Anterior cingulate cortex (tissue), 58 donors: ENCODE measurements around the gene TAPBP.
"Not testable (repeated sequence)": the region's sequence is repeated elsewhere in the genome, so short reads cannot be mapped to it uniquely, and the experiment has no call there.

ENCODE experiments used
- DNase-seq, 58 donors: peaks; one replicate each; lab custom pipeline; 2025; lab: John Stamatoyannopoulos, UW

TAPBP gene

GRCh38 chr6:33297956-33298772 lies 15.7 kb downstream of the TAPBP start:
- peak in 36 of 58 donors; percentile 6 to 73 (median 40) for DNase-seq

- DNase-seq, result peak in 6 of 58 donors; percentile 11 to 53 (median 26)
These were observed 16.4 kb downstream of the TAPBP start for GRCh38 chr6:33297406-33297955.

DNA sequence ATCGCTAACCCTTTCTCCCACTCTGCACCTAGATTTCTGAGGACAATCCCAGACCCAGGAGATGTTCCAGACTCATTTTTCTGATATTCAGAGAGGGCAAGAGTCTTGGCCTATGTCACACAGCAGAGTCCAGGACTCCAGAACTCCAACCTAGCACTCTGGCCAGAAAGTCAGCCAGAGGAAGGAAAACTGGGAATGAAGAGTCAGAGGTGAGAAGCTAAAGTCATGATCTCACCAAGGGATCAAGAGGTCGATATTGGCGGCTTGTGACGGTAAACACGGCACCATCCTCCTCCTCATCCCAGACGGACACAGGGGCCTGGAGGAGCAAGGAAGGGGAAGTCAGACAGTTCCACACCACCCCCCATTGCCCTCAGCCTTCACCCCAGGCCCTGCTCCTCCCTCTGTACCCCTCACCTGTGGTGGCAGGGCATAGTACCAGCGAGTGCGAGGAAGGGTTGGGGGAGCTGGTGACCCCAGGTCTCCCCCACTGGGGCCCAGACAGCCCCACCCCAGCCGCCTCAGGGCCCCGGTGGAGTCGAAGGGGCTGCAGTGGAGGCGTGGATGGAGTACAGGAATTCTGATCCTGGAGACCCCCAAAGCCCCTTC lies 17.0 kb downstream of the TAPBP start:
- DNase-seq, result no peak

DNA sequence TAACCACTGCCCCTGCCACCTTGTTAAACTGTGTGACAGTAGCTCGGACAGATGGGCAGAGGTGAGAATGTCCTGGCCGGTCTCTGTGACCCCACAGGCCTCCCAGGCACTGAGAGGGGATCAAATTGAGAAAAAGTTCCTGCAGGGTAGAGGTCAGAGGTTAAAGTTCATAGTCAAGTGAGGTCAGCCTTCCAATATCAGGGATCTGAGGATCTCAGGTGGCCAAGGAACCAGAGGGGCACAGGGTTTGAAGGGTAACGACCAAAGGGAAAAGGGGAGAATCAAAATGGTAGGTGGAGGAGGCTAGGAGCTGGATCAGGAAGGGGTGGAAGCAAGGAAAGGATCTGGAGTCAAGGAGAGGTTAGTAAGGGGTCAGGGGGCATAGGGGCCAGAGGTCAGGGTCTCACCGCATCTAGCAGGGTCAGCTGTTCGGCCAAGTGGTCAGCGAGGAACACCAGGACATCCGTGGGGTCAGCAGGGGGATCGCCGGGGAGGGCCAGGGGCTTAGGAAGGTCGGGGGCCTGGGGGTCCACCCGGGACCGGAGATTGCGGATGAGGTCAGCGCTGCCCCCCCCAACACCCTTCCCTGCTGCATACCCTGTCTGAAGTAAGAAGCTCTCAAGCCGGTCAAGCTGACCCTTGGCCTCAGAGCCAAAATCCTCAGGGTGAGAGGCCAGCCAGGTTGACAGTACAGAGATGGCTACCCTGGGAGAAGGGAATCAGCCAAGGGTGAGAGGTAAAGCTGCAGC lies 18.1 kb downstream of the TAPBP start:
- DNase-seq, result no peak

GRCh38 chr6:33294086-33294823 lies 19.6 kb downstream of the TAPBP start:
- DNase-seq, result no peak

DNA sequence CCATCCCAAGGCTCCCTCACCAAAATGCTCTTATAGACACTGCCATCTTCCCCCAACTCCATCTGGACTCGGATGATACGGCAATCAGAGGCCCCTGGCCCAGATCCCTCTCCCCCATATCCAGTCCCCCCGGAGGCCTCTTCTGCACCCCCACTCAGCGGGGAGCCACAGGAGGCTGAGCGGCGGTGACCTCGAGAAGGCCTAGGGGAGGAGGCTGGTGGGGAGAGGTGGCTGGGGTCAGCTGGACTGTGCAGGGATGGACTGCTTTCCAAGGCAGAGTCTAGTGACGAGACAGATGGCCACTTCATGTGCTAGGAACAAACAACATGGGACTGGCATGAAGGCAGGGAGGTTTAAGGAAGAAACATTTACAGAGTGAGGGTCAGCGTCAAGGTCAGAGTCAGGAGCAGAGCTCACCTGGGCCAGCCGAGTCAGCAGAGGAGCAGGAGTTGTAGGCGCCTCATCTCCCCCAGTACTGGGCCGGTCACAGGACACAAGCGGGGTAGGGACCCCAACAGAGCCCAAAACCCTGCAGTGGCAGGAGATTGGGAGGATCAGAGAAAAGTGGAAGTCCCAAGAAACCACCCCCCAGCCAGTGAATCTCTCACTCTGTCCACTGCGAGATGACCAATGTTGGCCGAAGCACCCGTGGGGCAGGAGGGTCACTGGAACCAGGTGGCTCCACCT lies 20.7 kb downstream of the TAPBP start:
- DNase-seq, result no peak

GRCh38 chr6:33290459-33290858 lies 23.4 kb downstream of the TAPBP start:
- DNase-seq, result no peak

DNA sequence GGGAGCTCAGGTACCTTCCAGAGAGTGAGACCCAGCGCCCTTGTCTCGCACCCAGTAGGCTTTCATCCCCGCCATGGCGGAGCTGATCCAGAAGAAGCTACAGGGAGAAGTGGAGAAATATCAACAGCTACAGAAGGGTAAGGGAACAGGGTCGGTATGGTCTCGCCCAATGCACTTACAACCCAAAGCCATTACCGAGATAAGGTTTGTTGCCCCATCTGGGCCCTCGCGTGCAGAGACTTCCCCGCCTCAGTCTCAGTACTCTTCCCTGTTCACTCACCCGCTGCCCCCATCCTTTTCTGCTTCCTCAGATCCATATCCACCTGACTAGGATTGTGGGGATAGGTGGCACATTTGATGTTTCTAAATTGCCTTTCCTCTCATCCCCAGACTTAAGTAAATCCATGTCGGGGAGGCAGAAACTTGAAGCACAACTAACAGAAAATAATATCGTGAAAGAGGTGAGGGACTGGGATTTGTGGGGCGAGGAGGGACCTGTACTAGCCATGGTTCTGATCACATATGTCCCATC lies 24.0 kb downstream of the TAPBP start:
- no peak for DNase-seq

DNA sequence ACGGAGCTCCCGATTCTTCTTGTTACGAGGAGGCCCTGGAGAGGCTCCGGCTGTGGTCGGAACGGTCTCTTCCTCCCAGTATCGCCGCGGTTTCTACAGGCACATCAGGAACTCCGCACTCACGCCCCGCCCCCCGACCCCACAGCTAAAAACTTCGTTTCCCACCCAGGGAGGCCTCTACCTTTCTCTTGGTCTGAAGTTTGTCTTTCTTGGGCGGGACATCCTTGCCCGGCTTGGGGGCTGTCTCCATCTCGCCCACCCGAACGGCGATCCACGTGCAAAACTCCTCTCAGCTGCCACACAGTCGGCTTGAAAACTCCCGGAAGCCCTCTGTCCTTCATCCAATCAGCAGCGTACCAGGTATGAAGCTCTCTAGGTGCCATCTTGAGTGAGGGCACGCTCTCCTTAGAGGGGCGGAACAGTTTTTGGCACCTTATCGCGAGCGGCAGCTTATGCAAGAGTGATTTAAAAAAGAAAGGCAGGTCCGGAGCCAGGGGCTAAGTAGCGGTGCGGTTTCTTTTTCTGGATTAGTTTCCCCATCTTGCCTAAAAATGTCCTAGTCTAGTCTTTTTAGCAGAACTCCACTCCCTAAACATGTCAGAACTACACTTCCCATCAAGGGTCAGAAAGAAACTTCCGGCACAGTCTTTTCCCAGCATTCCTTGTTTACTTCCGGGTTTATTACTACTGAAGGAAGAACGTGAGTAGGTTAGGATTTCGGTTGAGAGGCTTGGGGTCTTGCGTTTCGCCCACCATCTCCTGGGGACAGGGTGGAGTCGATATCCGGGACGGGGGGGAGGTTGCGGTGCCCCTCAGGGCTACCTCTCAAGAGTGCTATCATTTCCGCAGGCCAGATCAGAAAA lies 24.7 kb downstream of the TAPBP start, which contains the start of the genes PFDN6 and WDR46:
TSS of gene PFDN6 (plus strand) at position 681 of the 863 bp plus-strand sequence. CDS start 256 bp downstream, outside the sequence.
TSS of gene WDR46 (minus strand) at position 319 of the 863 bp plus-strand sequence. CDS start at position 250, 69 bp downstream.
- DNase-seq, result peak in 57 of 58 donors; percentile 31 to 99 (median 85)

- DNase-seq, result no peak
These were observed 25.5 kb downstream of the TAPBP start for GRCh38 chr6:33288141-33288920.

DNA sequence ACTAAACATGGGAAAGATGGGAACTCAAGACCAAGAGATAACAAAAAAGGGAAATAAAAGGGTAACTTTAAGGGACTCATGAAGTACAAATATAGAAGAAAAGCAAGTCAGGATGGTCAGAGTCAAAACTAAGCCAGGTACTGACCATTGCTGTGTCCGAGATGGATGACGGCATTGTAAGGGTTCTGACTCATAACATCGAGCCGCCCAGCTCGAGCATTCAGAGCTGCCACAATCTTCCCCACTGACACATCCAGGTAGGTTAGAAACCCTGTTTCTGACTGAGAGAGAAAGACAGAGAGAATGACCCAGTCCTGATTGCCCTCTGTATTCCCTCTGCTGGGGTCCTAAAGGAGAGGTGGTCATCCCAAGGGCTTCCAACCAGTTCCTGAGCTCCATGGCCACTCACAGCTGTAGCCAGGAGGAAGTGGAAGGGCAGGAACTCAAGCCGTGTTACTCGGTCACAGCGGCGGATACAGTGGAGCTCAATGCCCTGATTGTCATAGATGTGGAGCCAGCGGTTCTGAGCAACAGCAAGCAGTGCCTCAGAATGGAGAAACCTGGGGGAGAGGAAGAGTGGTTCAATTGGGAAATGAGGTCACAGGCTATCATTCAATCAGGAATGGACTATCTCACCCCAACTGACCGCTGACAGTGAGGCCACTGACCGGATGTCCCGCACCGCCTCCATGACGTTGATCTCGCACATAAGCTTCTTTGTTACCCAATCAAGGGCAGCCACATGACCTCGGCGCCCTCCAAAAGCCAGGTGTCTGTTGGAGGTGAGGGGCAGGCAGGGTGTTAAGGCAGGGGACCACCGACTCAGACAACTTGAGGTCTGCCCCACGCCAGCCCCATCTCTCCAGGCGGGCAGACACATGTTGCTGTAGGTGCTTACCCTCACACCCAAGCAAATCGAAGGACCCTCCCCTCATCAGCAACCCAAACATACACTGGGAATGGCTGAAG lies 26.6 kb downstream of the TAPBP start:
- no peak for DNase-seq

DNA sequence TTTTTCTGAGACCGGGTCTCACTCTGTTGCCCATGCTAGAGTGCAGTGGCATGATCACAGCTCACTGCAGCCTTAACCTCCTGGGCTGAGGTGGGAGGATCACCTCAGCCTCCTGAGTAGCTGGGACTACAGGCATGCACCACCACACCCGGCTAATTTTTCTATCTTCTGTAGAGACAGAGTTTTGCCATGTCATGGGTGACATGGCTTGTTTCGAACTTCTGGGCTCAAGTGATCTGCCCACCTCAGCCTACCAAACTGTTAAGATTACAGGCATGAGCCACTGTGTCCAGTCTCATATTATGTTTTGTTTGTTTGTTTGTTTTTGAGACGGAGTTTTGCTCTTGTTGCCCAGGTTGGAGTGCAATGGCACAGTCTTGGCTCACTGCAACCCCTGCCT lies 28.7 kb downstream of the TAPBP start:
- DNase-seq, result not testable (repeated sequence)

DNA sequence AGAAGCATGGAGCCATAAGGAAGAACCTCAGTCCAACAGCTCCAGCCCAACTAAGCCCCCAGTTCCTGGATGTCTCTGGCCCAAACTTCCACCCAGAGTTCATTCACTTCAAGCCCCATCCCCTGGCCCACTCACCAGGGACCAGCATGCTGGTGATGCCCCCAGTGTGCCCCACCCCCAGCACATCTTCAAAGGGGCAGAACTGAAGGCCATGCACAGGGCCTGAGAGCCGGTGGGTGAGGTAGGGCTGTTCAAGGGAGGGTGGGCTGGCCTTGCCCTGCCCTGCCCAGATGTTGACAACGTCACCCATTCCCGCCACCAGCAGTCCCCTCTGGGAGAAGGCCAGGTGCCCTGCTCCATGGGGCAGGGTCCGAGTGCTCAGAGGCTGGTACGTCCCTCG lies 33.3 kb downstream of the TAPBP start:
- no peak for DNase-seq

GRCh38 chr6:33279971-33280511 lies 33.8 kb downstream of the TAPBP start:
- no peak for DNase-seq

DNA sequence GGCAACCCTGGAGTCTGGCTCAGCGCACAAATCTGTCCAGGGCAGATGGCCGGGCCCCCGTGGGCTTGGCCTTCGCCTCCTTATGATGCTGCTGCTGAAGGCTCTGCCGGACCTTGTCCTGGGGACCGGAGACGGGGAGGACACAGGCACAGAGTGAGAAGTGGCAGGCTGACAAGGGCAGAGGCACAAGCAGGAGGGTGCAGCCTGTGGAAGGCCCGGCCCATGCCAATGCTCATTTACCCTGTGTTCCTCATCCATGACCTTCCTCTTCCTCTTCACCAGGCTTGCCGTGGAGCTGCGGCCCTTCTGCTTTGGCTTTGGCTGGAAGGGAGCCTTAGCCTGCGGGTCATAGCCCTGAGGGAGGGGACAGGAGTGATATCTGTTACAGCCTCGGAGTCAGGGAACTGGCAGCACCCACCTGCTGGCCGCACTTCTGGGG lies 34.6 kb downstream of the TAPBP start:
- no peak for DNase-seq

- DNase-seq, result no peak
These were observed 35.1 kb downstream of the TAPBP start for GRCh38 chr6:33278810-33279209.
